H9 (cell line): ENCODE measurements around the gene KCNJ14. TPM values are rescaled to one million over a fixed set of nuclear protein-coding genes. Genes with fewer than 3 reads are reported as not detected.

ENCODE experiments used
- DNase-seq: peaks from one replicate; pipeline ENCODE4 v3.0.0-alpha.2; 2017
- H2AFZ ChIP-seq: one replicate; pipeline ENCODE4 v1.6.1; 2013; ENCODE audit warnings: mild to moderate bottlenecking, low read length, control low read depth, moderate library complexity
- H2AK5ac ChIP-seq: 2 replicates; pipeline ENCODE4 v1.6.1; 2013; ENCODE audit warnings: low read length, control low read depth, mixed read lengths; ENCODE audit not compliant: insufficient read length
- H2BK120ac ChIP-seq: one replicate; pipeline ENCODE4 v1.6.1; 2013; ENCODE audit warnings: low read depth, mild to moderate bottlenecking, low read length, control low read depth, inconsistent platforms; ENCODE audit not compliant: poor library complexity, severe bottlenecking
- H2BK12ac ChIP-seq: 2 replicates; pipeline ENCODE4 v1.6.1; 2013; ENCODE audit warnings: low read length, control low read depth, mixed read lengths, low read depth; ENCODE audit not compliant: insufficient read length
- H2BK15ac ChIP-seq: 2 replicates; pipeline ENCODE4 v1.6.1; 2013; ENCODE audit warnings: low read depth, low read length, control low read depth
- H2BK20ac ChIP-seq: one replicate; pipeline ENCODE4 v1.6.1; 2013; ENCODE audit warnings: low read depth, mild to moderate bottlenecking, low read length, control low read depth, inconsistent platforms; ENCODE audit not compliant: poor library complexity, severe bottlenecking
- H2BK5ac ChIP-seq: 2 replicates; pipeline ENCODE4 v1.6.1; 2013; ENCODE audit warnings: low read length, control low read depth, mixed read lengths; ENCODE audit not compliant: insufficient read length
- H3K14ac ChIP-seq: 2 replicates; pipeline ENCODE4 v1.6.1; 2013; ENCODE audit warnings: low read length, control low read depth; ENCODE audit not compliant: insufficient read depth
- H3K18ac ChIP-seq: 2 replicates; pipeline ENCODE4 v1.6.1; 2013; ENCODE audit warnings: low read depth, mild to moderate bottlenecking, mixed read lengths, low read length, control low read depth; ENCODE audit not compliant: insufficient read length
- H3K23ac ChIP-seq: 2 replicates; pipeline ENCODE4 v1.6.1; 2013; ENCODE audit warnings: low read length, control low read depth, mixed read lengths, low read depth; ENCODE audit not compliant: insufficient read length
- H3K23me2 ChIP-seq: 2 replicates; pipeline ENCODE4 v1.6.1; 2013; ENCODE audit warnings: low read depth, mild to moderate bottlenecking, mixed read lengths, low read length, control low read depth; ENCODE audit not compliant: insufficient read length, poor library complexity, severe bottlenecking
- H3K27ac ChIP-seq: 2 replicates; pipeline ENCODE4 v1.5.1; 2013; ENCODE audit warnings: low read length, control low read depth, mixed read lengths, low read depth; ENCODE audit not compliant: insufficient read length
- H3K27me3 ChIP-seq: 2 replicates; pipeline ENCODE4 v1.6.1; 2013; ENCODE audit warnings: low read length, control low read depth, inconsistent platforms; ENCODE audit not compliant: insufficient read depth
- H3K4ac ChIP-seq: 2 replicates; pipeline ENCODE4 v1.6.1; 2013; ENCODE audit warnings: low read depth, mild to moderate bottlenecking, control low read depth, inconsistent platforms, low read length, moderate library complexity
- H3K4me1 ChIP-seq: 2 replicates; pipeline ENCODE4 v1.6.1; 2013; ENCODE audit warnings: low read length, control low read depth, inconsistent platforms; ENCODE audit not compliant: insufficient read depth
- H3K4me2 ChIP-seq: 2 replicates; pipeline ENCODE4 v1.6.1; 2013; ENCODE audit warnings: low read length, control low read depth, mixed read lengths; ENCODE audit not compliant: insufficient read length, insufficient read depth
- H3K56ac ChIP-seq: 2 replicates; pipeline ENCODE4 v1.6.1; 2013; ENCODE audit warnings: low read depth, mild to moderate bottlenecking, mixed read lengths, low read length, control low read depth; ENCODE audit not compliant: insufficient read length
- H3K79me1 ChIP-seq: 2 replicates; pipeline ENCODE4 v1.6.1; 2013; ENCODE audit warnings: low read depth, mild to moderate bottlenecking, moderate library complexity, low read length, control low read depth, inconsistent platforms; ENCODE audit not compliant: insufficient read depth, poor library complexity, severe bottlenecking
- H3K79me2 ChIP-seq: 2 replicates; pipeline ENCODE4 v1.6.1; 2013; ENCODE audit warnings: low read length, control low read depth, inconsistent platforms; ENCODE audit not compliant: insufficient read depth
- H3K9ac ChIP-seq: 2 replicates; pipeline ENCODE4 v1.6.1; 2013; ENCODE audit warnings: low read length, control low read depth, mixed read lengths; ENCODE audit not compliant: insufficient read length; ENCODE audit errors: extremely low read depth
- H3K9me3 ChIP-seq: one replicate; pipeline ENCODE4 v1.6.1; 2013; ENCODE audit warnings: low read depth, low read length, inconsistent platforms; ENCODE audit not compliant: control insufficient read depth
- H3T11ph ChIP-seq: one replicate; pipeline ENCODE4 v1.6.1; 2013; ENCODE audit warnings: mild to moderate bottlenecking, low read length, control low read depth, inconsistent platforms
- H4K20me1 ChIP-seq: one replicate; pipeline ENCODE4 v1.6.1; 2013; ENCODE audit not compliant: control insufficient read depth, insufficient read length, insufficient read depth
- H4K5ac ChIP-seq: 2 replicates; pipeline ENCODE4 v1.6.1; 2013; ENCODE audit warnings: low read depth, mild to moderate bottlenecking, mixed read lengths, low read length, control low read depth; ENCODE audit not compliant: insufficient read length
- H4K8ac ChIP-seq: replicated peaks from 2 replicates; pipeline ENCODE4 v1.6.1; 2013; ENCODE audit warnings: low read length, control low read depth, mixed read lengths, low read depth; ENCODE audit not compliant: insufficient read length
- H4K91ac ChIP-seq: 2 replicates; pipeline ENCODE4 v1.6.1; 2013; ENCODE audit warnings: low read depth, mild to moderate bottlenecking, moderate library complexity, mixed read lengths, low read length, control low read depth; ENCODE audit not compliant: insufficient read length
- H3K27ac Mint-ChIP-seq, 3 experiments: 2 replicates in 2 of 3; 3 replicates in 1 of 3; pipeline ENCODE4 v1.8.0; 2020 to 2021; ENCODE audit warnings: mixed read lengths in 3 of 3, mild to moderate bottlenecking in 1 of 3, moderate library complexity in 1 of 3
- H3K27me3 Mint-ChIP-seq: 2 replicates; pipeline ENCODE4 v1.8.0; 2021; ENCODE audit warnings: low read depth, mild to moderate bottlenecking, moderate library complexity, mixed read lengths
- H3K36me3 Mint-ChIP-seq, 3 experiments: 2 replicates in 2 of 3; 3 replicates in 1 of 3; pipeline ENCODE4 v1.8.0; 2020 to 2021; ENCODE audit warnings: low read depth in 3 of 3, mixed read lengths in 3 of 3; ENCODE audit not compliant: insufficient read depth in 1 of 3
- H3K4me1 Mint-ChIP-seq, 2 experiments: 2 replicates each; pipeline ENCODE4 v1.8.0; 2020; ENCODE audit warnings: mixed read lengths in 2 of 2
- H3K4me3 Mint-ChIP-seq, 2 experiments: 2 replicates in 1 of 2; 3 replicates in 1 of 2; pipeline ENCODE4 v1.8.0; 2020 to 2021; ENCODE audit warnings: mild to moderate bottlenecking in 2 of 2, mixed read lengths in 2 of 2, moderate library complexity in 1 of 2
- H3K9me3 Mint-ChIP-seq, 2 experiments: 2 replicates in 1 of 2; 3 replicates in 1 of 2; pipeline ENCODE4 v1.8.0; 2020; ENCODE audit warnings: mild to moderate bottlenecking in 2 of 2, mixed read lengths in 2 of 2, moderate library complexity in 1 of 2
- WGBS: extraction: QIAGEN DNeasy Blood & Tissue Kit; methylation state at CpG from one replicate; pipeline ENCODE4 v1.1.7; 2013; ENCODE audit warnings: missing lambda C conversion rate, low lambda C conversion rate, mixed read lengths; ENCODE audit not compliant: insufficient read length; ENCODE audit errors: extremely low coverage; 5-methylcytosine and 5-hydroxymethylcytosine counted together
- total RNA-seq: library from RNA; stranded (reverse); gene quantifications from 2 replicates; pipeline ENCODE4 v1.2.1, GENCODE V29; 2021
- TF ChIP-seq, protein P1 (sequence below): fragments of 200-600 bp; sonication (generic); conservative IDR thresholded peaks from 3 replicates; pipeline ENCODE4 v1.8.0; 2021; ENCODE audit warnings: antibody characterized with exemption, mild to moderate bottlenecking

Gene KCNJ14
- total RNA-seq, 1 experiment from 2014 or later: 1.2 TPM

DNA sequence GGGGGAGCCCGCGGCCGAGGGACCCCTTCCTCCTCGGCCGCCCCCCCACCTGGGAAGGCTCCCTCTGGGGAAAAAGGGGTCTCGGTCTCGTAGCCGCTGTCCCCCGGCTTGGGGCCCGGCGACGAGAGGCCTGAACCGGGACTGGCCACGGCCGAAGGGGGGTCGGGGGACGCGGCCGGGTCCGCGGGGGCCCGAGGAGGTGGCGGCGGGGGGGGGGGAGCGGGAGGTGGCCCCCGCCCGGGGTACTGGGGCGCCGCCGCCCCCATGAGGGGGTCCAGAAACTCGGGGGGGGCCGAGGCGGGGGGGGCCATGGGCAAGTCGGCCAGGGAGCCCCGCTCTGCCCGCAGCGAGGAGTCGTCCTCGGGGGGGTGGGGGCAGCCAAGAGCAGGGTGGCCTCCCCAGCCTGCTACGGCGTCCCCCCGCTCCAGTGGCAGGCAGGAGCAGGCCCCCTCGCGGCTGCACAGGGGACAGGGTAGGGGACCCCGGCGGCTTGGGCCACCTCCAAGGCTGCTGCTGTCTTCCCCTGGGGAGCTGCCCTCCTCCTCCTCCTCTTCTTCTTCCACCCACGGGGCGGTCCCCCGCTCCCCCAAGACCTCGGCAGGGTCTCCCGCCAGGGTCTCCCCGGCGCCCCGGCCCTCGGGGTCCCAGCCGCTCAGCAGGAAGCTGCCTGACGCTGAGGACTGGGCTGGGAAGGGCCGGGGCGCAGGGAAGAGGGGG is 43.4 kb downstream of the KCNJ14 start:
- Histone ChIP-seq H3K4me2 (no peak overlapping the region), H3K79me1 (no peaks in the 10 kb centered on the region), H2BK15ac (no peak overlapping the region), H2AK5ac (no peak overlapping the region), H4K5ac (no peak overlapping the region), H3K56ac (no peak overlapping the region), H2BK5ac (no peak overlapping the region), H4K20me1 (no peaks in the 10 kb centered on the region), H4K8ac (no peak overlapping the region), H3K27ac (no peak overlapping the region), H3K18ac (no peak overlapping the region), H2BK20ac (no peak overlapping the region), H4K91ac (no peak overlapping the region), H3K23ac (no peak overlapping the region), H3T11ph (no peak overlapping the region), H2BK120ac (no peak overlapping the region), H3K14ac (no peak overlapping the region), H3K4me1 (no peaks in the 10 kb centered on the region), H2AFZ (no peak overlapping the region), H2BK12ac (no peak overlapping the region), H3K4ac (no peak overlapping the region), H3K9ac (no peak overlapping the region), H3K9me3 (no peaks in the 10 kb centered on the region), H3K23me2 (peaks cover 14% of the 10 kb centered on the region), H3K79me2 (no peaks in the 10 kb centered on the region), H3K27me3 (no peaks in the 10 kb centered on the region)
- Mint-ChIP-seq H3K9me3 (no peaks in the 10 kb centered on the region; a peak in 2 of 5 replicates), H3K4me1 (peaks cover 12 to 35% of the 10 kb centered on the region in 2 experiments), H3K4me3 (no peak overlapping the region), H3K36me3 (peaks cover 0 to 6% (median 5%) of the 10 kb centered on the region in 3 experiments; a peak in 5 of 7 replicates), H3K27ac (no peak overlapping the region), H3K27me3 (peaks cover 14% of the 10 kb centered on the region)
- no peak for DNase-seq
- no CpG with 5 or more reads among the region's 59 CpGs for WGBS
- TF ChIP-seq, protein P1, sequence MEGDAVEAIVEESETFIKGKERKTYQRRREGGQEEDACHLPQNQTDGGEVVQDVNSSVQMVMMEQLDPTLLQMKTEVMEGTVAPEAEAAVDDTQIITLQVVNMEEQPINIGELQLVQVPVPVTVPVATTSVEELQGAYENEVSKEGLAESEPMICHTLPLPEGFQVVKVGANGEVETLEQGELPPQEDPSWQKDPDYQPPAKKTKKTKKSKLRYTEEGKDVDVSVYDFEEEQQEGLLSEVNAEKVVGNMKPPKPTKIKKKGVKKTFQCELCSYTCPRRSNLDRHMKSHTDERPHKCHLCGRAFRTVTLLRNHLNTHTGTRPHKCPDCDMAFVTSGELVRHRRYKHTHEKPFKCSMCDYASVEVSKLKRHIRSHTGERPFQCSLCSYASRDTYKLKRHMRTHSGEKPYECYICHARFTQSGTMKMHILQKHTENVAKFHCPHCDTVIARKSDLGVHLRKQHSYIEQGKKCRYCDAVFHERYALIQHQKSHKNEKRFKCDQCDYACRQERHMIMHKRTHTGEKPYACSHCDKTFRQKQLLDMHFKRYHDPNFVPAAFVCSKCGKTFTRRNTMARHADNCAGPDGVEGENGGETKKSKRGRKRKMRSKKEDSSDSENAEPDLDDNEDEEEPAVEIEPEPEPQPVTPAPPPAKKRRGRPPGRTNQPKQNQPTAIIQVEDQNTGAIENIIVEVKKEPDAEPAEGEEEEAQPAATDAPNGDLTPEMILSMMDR: no peak
